HG02759 (cell line): Measurements from ENCODE around the gene TUBA8.
"Not testable (repeated sequence)": the region's sequence is repeated elsewhere in the genome, so short reads cannot be mapped to it uniquely, and the experiment has no call there.

Experiments
- ATAC-seq: cut with Tn5 transposase; IDR thresholded peaks from one replicate; pipeline ENCODE4 v1.9.1; 2021; ENCODE audit warnings: mild to moderate bottlenecking, moderate library complexity; ENCODE audit not compliant: unreplicated experiment

TUBA8 gene

GRCh38 chr22:18123476-18124025 is 12.9 kb downstream of the TUBA8 start:
- ATAC-seq: not testable (repeated sequence)

- ATAC-seq: no peak
Observed at GRCh38 chr22:18126606-18127005, 16.0 kb downstream of the TUBA8 start.

GRCh38 chr22:18130018-18130417 is 19.4 kb downstream of the TUBA8 start:
- ATAC-seq: no peak

- ATAC-seq: no peak
Observed at GRCh38 chr22:18130699-18131429, 20.3 kb downstream of the TUBA8 start.

- no peak for ATAC-seq
Observed at GRCh38 chr22:18133452-18133851, 22.8 kb downstream of the TUBA8 start.

GRCh38 chr22:18136563-18137320 is 26.1 kb downstream of the TUBA8 start:
- ATAC-seq: no peak

- ATAC-seq: not testable (repeated sequence)
Observed at GRCh38 chr22:18141004-18141403, 30.4 kb downstream of the TUBA8 start.

- ATAC-seq: no peak
Observed at GRCh38 chr22:18144105-18144504, 33.5 kb downstream of the TUBA8 start.

- no peak for ATAC-seq
Observed at GRCh38 chr22:18145676-18146388, 35.2 kb downstream of the TUBA8 start.

GRCh38 chr22:18146389-18146753 is 35.8 kb downstream of the TUBA8 start:
- ATAC-seq: no peak

GRCh38 chr22:18147791-18148190 is 37.2 kb downstream of the TUBA8 start:
- no peak for ATAC-seq

GRCh38 chr22:18148293-18148965 is 37.8 kb downstream of the TUBA8 start:
- no peak for ATAC-seq

- ATAC-seq: no peak
Observed at GRCh38 chr22:18152519-18152918, 41.9 kb downstream of the TUBA8 start.

GRCh38 chr22:18154821-18155390 is 44.3 kb downstream of the TUBA8 start:
- ATAC-seq: no peak

- ATAC-seq: not testable (repeated sequence)
Observed at GRCh38 chr22:18155546-18155945, 44.9 kb downstream of the TUBA8 start.

- no peak for ATAC-seq
Observed at GRCh38 chr22:18156878-18157713, 46.5 kb downstream of the TUBA8 start.

GRCh38 chr22:18157714-18158028 is 47.1 kb downstream of the TUBA8 start:
- ATAC-seq: no peak

- not testable (repeated sequence) for ATAC-seq
Observed at GRCh38 chr22:18160641-18161040, 50.0 kb downstream of the TUBA8 start.

- ATAC-seq: peak; percentile 67
Observed at GRCh38 chr22:18163843-18164242, 53.2 kb downstream of the TUBA8 start.

GRCh38 chr22:18164584-18164983 is 54.0 kb downstream of the TUBA8 start:
- ATAC-seq: not testable (repeated sequence)
